ENCODE results near the gene CELF2. TPM values are rescaled to one million over a fixed set of nuclear protein-coding genes. Genes with fewer than 3 reads are reported as not detected.
"Not testable (repeated sequence)": the region's sequence is repeated elsewhere in the genome, so short reads cannot be mapped to it uniquely, and the experiment has no call there.

CELF2 gene
- total RNA-seq, 1 donor: 21.9 TPM

- TF ChIP-seq CTCF (IDR thresholded peaks at IDR 0.05; ENCODE audit: insufficient read depth, low read length): no peak
- no peak overlapping the region for H3K4me3 ChIP-seq (ENCODE audit: low read depth, low read length)
- no peak for DNase-seq (ENCODE audit: low read depth)
Observed at GRCh38 chr10:11114269-11114668, 96.6 kb downstream of the CELF2 start.

- H3K4me3 ChIP-seq (ENCODE audit: low read depth, low read length): no peak overlapping the region
- TF ChIP-seq CTCF (IDR thresholded peaks at IDR 0.05; ENCODE audit: insufficient read depth, low read length): no peak
- no peak for DNase-seq (ENCODE audit: low read depth)
Observed at GRCh38 chr10:11115337-11115736, 97.7 kb downstream of the CELF2 start.

GRCh38 chr10:11116361-11116760 is 98.7 kb downstream of the CELF2 start:
- no peak overlapping the region for H3K4me3 ChIP-seq (ENCODE audit: low read depth, low read length)
- no peak for TF ChIP-seq CTCF (IDR thresholded peaks at IDR 0.05; ENCODE audit: insufficient read depth, low read length)
- no peak for DNase-seq (ENCODE audit: low read depth)

DNA sequence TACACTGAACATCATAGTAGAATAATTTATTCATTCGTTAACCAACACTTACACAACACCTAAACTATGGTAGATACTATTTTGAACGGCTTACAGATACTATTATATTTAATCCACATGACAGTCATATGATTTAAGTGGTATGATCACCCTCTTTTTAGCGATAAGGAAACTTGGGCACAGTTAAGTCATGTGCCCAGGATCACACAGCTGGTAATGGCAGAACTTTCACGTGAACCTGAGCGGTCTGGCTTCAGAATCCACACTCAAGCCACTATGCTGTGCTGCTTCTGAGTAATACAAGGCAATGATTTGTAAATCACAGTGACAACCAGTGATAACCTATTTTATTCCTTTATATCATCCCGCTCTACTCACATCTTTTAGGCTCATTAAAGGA is 99.1 kb downstream of the CELF2 start:
- DNase-seq (ENCODE audit: low read depth): no peak
- TF ChIP-seq CTCF (IDR thresholded peaks at IDR 0.05; ENCODE audit: insufficient read depth, low read length): no peak
- no peak overlapping the region for H3K4me3 ChIP-seq (ENCODE audit: low read depth, low read length)

GRCh38 chr10:11118686-11119085 is 101.0 kb downstream of the CELF2 start:
- DNase-seq (ENCODE audit: low read depth): no peak
- TF ChIP-seq CTCF (IDR thresholded peaks at IDR 0.05; ENCODE audit: insufficient read depth, low read length): no peak
- H3K4me3 ChIP-seq (ENCODE audit: low read depth, low read length): no peak overlapping the region

DNA sequence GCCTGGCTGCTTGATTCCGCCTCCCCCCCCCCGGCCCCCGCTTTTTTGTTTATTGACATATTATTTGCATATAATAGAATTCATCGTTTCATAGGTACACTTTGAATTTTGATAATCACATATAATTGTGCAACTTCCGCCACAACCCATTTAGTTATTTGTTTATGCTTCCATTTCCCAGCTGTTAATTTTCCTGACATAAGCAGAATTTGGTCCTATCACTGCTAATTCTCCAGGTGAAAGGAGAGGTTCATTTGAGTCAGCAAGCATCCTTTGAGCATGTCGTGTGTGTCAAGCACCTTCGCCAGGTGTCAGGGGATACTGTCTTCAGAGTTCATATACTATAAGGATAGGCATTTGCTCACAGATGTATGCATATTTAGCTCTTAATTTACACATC is 102.2 kb downstream of the CELF2 start:
- TF ChIP-seq CTCF (IDR thresholded peaks at IDR 0.05; ENCODE audit: insufficient read depth, low read length): no peak
- no peak overlapping the region for H3K4me3 ChIP-seq (ENCODE audit: low read depth, low read length)
- DNase-seq (ENCODE audit: low read depth): no peak

DNA sequence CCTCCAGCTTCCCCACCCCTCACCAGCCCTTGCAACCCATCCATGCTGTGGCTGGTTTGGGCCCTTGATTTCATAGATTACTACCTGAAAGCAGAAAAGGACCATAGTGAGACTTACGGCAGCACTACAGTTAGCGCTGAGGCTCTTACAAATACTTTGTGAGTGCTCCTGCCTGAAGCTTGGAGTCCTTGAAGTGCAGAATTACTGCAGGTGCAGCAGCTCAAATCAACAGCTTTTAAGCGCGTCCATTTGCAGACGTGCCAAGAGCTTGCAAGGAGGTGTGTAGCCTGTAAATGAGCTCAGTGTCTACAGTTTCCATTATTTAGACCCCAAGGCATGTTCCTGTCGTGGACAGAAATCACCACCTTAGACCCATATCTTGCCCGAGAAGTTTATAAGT is 103.0 kb downstream of the CELF2 start:
- no peak overlapping the region for H3K4me3 ChIP-seq (ENCODE audit: low read depth, low read length)

DNA sequence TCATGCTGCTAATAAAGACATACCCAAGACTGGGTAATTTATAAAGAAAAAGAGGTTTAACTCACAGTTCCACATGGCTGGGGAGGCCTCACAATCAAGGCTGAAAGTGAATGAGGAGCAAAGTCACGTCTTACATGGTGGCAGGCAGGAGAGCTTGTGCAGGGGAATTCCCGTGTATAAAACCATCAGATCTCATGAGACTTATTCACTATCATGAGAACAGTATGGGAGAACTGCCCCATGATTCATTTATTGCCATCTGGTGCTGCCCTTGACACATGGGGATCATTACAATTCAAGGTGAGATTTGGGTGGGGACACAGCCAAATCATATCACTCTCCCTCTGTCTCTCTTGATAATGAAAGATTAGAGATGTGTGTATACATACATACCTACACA is 106.2 kb downstream of the CELF2 start:
- DNase-seq (ENCODE audit: low read depth); H3K4me3 ChIP-seq (ENCODE audit: low read depth, low read length): not testable (repeated sequence)

More for the DNA sequence above, 103.0 kb downstream of the CELF2 start:
- DNase-seq (ENCODE audit: low read depth): no peak
- TF ChIP-seq CTCF (IDR thresholded peaks at IDR 0.05; ENCODE audit: insufficient read depth, low read length): no peak

Data from fibroblast of the aortic adventitia (primary cell).